KOPT-K1 (cell line): Measurements from ENCODE around the gene MPRIP.
"Not testable (repeated sequence)": the region's sequence is repeated elsewhere in the genome, so short reads cannot be mapped to it uniquely, and the experiment has no call there.

Experiments
- H3K27ac ChIP-seq: fragments of 200-600 bp; sonication (generic); 2 replicates; pipeline ENCODE4 v1.5.1; 2016; ENCODE audit warnings: antibody characterized with exemption, mild to moderate bottlenecking, low read depth, low read length; ENCODE audit not compliant: poor library complexity, severe bottlenecking
- H3K36me3 ChIP-seq: fragments of 200-600 bp; sonication (generic); 2 replicates; pipeline ENCODE4 v1.5.1; 2017; ENCODE audit warnings: antibody characterized with exemption, mild to moderate bottlenecking, low read length, moderate library complexity; ENCODE audit not compliant: insufficient read depth
- H3K9me3 ChIP-seq: fragments of 200-600 bp; sonication (generic); 2 replicates; pipeline ENCODE4 v1.5.1; 2017; ENCODE audit warnings: antibody characterized with exemption, low read length, mild to moderate bottlenecking; ENCODE audit not compliant: insufficient read depth, poor library complexity, severe bottlenecking

The MPRIP gene

GRCh38 chr17:17156511-17156910, 114.3 kb downstream of the MPRIP start:
- Histone ChIP-seq H3K36me3 (peaks cover 100% of the 10 kb centered on the region), H3K27ac (no peak overlapping the region), H3K9me3 (no peaks in the 10 kb centered on the region)

GRCh38 chr17:17157041-17157440, 114.8 kb downstream of the MPRIP start:
- Histone ChIP-seq H3K9me3 (no peaks in the 10 kb centered on the region), H3K27ac (no peak overlapping the region), H3K36me3 (peaks cover 100% of the 10 kb centered on the region)

- peaks cover 100% of the 10 kb centered on the region for H3K36me3 ChIP-seq
- not testable (repeated sequence) for H3K27ac ChIP-seq, H3K9me3 ChIP-seq
Measured at GRCh38 chr17:17158506-17158905, 116.2 kb downstream of the MPRIP start.

- Histone ChIP-seq H3K36me3 (peaks cover 100% of the 10 kb centered on the region), H3K9me3 (no peaks in the 10 kb centered on the region), H3K27ac (no peak overlapping the region)
Measured at GRCh38 chr17:17159571-17159970, 117.3 kb downstream of the MPRIP start.

- no peak overlapping the region for H3K27ac ChIP-seq
- peaks cover 100% of the 10 kb centered on the region for H3K36me3 ChIP-seq
- no peaks in the 10 kb centered on the region for H3K9me3 ChIP-seq
Measured at GRCh38 chr17:17161121-17161520, 118.9 kb downstream of the MPRIP start.

- no peaks in the 10 kb centered on the region for H3K9me3 ChIP-seq
- H3K36me3 ChIP-seq: peaks cover 100% of the 10 kb centered on the region
- H3K27ac ChIP-seq: no peak overlapping the region
Measured at GRCh38 chr17:17161759-17162158, 119.5 kb downstream of the MPRIP start.

GRCh38 chr17:17164156-17164555, 121.9 kb downstream of the MPRIP start:
- H3K9me3 ChIP-seq: no peaks in the 10 kb centered on the region
- no peak overlapping the region for H3K27ac ChIP-seq
- peaks cover 100% of the 10 kb centered on the region for H3K36me3 ChIP-seq

- Histone ChIP-seq H3K9me3 (no peaks in the 10 kb centered on the region), H3K36me3 (peaks cover 100% of the 10 kb centered on the region), H3K27ac (no peak overlapping the region)
Measured at GRCh38 chr17:17164676-17165075, 122.4 kb downstream of the MPRIP start.

- H3K36me3 ChIP-seq: peaks cover 97% of the 10 kb centered on the region
- no peak overlapping the region for H3K27ac ChIP-seq
- H3K9me3 ChIP-seq: no peaks in the 10 kb centered on the region
Measured at GRCh38 chr17:17165666-17166308, 123.5 kb downstream of the MPRIP start.

GRCh38 chr17:17166446-17166845, 124.2 kb downstream of the MPRIP start:
- Histone ChIP-seq H3K27ac (no peak overlapping the region), H3K36me3 (peaks cover 97% of the 10 kb centered on the region), H3K9me3 (no peaks in the 10 kb centered on the region)

GRCh38 chr17:17167356-17167755, 125.1 kb downstream of the MPRIP start:
- Histone ChIP-seq H3K27ac (no peak overlapping the region), H3K9me3 (no peaks in the 10 kb centered on the region), H3K36me3 (peaks cover 97% of the 10 kb centered on the region)

- Histone ChIP-seq H3K27ac (no peak overlapping the region), H3K9me3 (no peaks in the 10 kb centered on the region), H3K36me3 (peaks cover 97% of the 10 kb centered on the region)
Measured at GRCh38 chr17:17167986-17168385, 125.7 kb downstream of the MPRIP start.

- peaks cover 97% of the 10 kb centered on the region for H3K36me3 ChIP-seq
Measured at GRCh38 chr17:17168401-17168800, 126.1 kb downstream of the MPRIP start.

GRCh38 chr17:17169396-17169795, 127.1 kb downstream of the MPRIP start:
- Histone ChIP-seq H3K36me3 (peaks cover 97% of the 10 kb centered on the region), H3K27ac (no peak overlapping the region), H3K9me3 (no peaks in the 10 kb centered on the region)

More at GRCh38 chr17:17168401-17168800, 126.1 kb downstream of the MPRIP start:
- no peaks in the 10 kb centered on the region for H3K9me3 ChIP-seq
- no peak overlapping the region for H3K27ac ChIP-seq

GRCh38 chr17:17170346-17170985, 128.2 kb downstream of the MPRIP start:
- Histone ChIP-seq H3K9me3 (no peaks in the 10 kb centered on the region), H3K27ac (no peak overlapping the region), H3K36me3 (peaks cover 97% of the 10 kb centered on the region)

- Histone ChIP-seq H3K36me3 (peaks cover 97% of the 10 kb centered on the region), H3K27ac (no peak overlapping the region)
Measured at GRCh38 chr17:17171186-17171585, 128.9 kb downstream of the MPRIP start.

More at GRCh38 chr17:17171186-17171585, 128.9 kb downstream of the MPRIP start:
- no peaks in the 10 kb centered on the region for H3K9me3 ChIP-seq
